MM.1S (cell line): ENCODE data around the gene PWP2.

Experiments used
- DNase-seq: peaks from one replicate; pipeline ENCODE4 v3.0.0-alpha.2; 2015
- H2AFZ ChIP-seq: fragments of 300-600 bp; sonication (generic); 2 replicates; pipeline ENCODE4 v1.6.0; 2016; ENCODE audit warnings: antibody characterized with exemption, low read length
- H3F3A ChIP-seq: fragments of 300-600 bp; sonication (generic); 2 replicates; pipeline ENCODE4 v1.6.1; 2016; ENCODE audit warnings: mild to moderate bottlenecking, antibody characterized with exemption, low read length, moderate library complexity, mixed read lengths; ENCODE audit not compliant: insufficient read depth
- H3K27ac ChIP-seq: fragments of 300-600 bp; sonication (generic); 2 replicates; pipeline ENCODE4 v1.5.1; 2016; ENCODE audit warnings: mild to moderate bottlenecking, low read length
- H3K27me3 ChIP-seq: fragments of 300-600 bp; sonication (generic); replicated peaks from 2 replicates; pipeline ENCODE4 v1.6.0; 2016; ENCODE audit warnings: low read length; ENCODE audit not compliant: insufficient read depth
- H3K36me3 ChIP-seq: fragments of 300-600 bp; sonication (generic); replicated peaks from 2 replicates; pipeline ENCODE4 v1.6.1; 2016; ENCODE audit warnings: mild to moderate bottlenecking, low read length, mixed read lengths; ENCODE audit not compliant: insufficient read depth
- H3K4me1 ChIP-seq: fragments of 300-600 bp; sonication (generic); 2 replicates; pipeline ENCODE4 v1.6.1; 2016; ENCODE audit warnings: low read length, mixed read lengths
- H3K4me2 ChIP-seq: fragments of 300-600 bp; sonication (generic); 2 replicates; pipeline ENCODE4 v1.6.0; 2016; ENCODE audit warnings: low read depth, low read length
- H3K4me3 ChIP-seq: fragments of 300-600 bp; sonication (generic); 2 replicates; pipeline ENCODE4 v1.5.1; 2016; ENCODE audit warnings: low read length, mixed read lengths
- H3K79me2 ChIP-seq: fragments of 300-600 bp; sonication (generic); 2 replicates; pipeline ENCODE4 v1.6.1; 2016; ENCODE audit warnings: mixed run types, low read length, mixed read lengths
- H3K9ac ChIP-seq: fragments of 300-600 bp; sonication (generic); 2 replicates; pipeline ENCODE4 v1.6.1; 2016; ENCODE audit warnings: low read length, mixed read lengths
- H3K9me2 ChIP-seq: fragments of 300-600 bp; sonication (generic); replicated peaks from 2 replicates; pipeline ENCODE4 v1.6.1; 2016; ENCODE audit warnings: mild to moderate bottlenecking, low read length, mixed read lengths; ENCODE audit not compliant: insufficient read depth
- H3K9me3 ChIP-seq: fragments of 300-600 bp; sonication (generic); replicated peaks from 2 replicates; pipeline ENCODE4 v1.6.1; 2016; ENCODE audit warnings: mild to moderate bottlenecking, low read length, mixed read lengths; ENCODE audit not compliant: insufficient read depth
- H4K20me1 ChIP-seq: fragments of 300-600 bp; sonication (generic); 2 replicates; pipeline ENCODE4 v1.6.1; 2016; ENCODE audit warnings: mild to moderate bottlenecking, low read length, moderate library complexity, mixed read lengths; ENCODE audit not compliant: insufficient read depth
- CTCF ChIP-seq: fragments of 300-600 bp; sonication (generic); IDR thresholded peaks from 2 replicates; pipeline ENCODE4 v1.5.1; 2016; ENCODE audit warnings: antibody characterized with exemption, low read length, mixed read lengths
- EZH2 ChIP-seq: fragments of 300-600 bp; sonication (generic); optimal IDR thresholded peaks from 2 replicates; pipeline ENCODE3; 2017; ENCODE audit warnings: low read depth, mild to moderate bottlenecking, antibody characterized with exemption, low read length, mixed read lengths
- EZH2phosphoT487 ChIP-seq: fragments of 300-600 bp; sonication (generic); IDR thresholded peaks from 2 replicates; pipeline ENCODE4 v1.6.1; 2018; ENCODE audit warnings: antibody characterized with exemption, low read length

PWP2 gene

GRCh38 chr21:44088401-44088780, 18.8 kb upstream of the PWP2 start:
- DNase-seq = no peak
- H3K79me2 ChIP-seq = peaks cover 11% of the 10 kb centered on the region; the same call in 1 of the 2 replicates
- no peak overlapping the region for H3K4me3 ChIP-seq
- H3K9me3 ChIP-seq = no peaks in the 10 kb centered on the region
- no peak overlapping the region for H3K27ac ChIP-seq
- peaks cover 20% of the 10 kb centered on the region for H3K36me3 ChIP-seq
- no peaks in the 10 kb centered on the region for H4K20me1 ChIP-seq
- no peak overlapping the region for H3K4me2 ChIP-seq
- no peaks in the 10 kb centered on the region for H3K4me1 ChIP-seq
- no peaks in the 10 kb centered on the region for H3F3A ChIP-seq
- H3K9me2 ChIP-seq = no peaks in the 10 kb centered on the region
- no peak overlapping the region for H2AFZ ChIP-seq
- TF ChIP-seq CTCF (no peak), EZH2 (no peak), EZH2phosphoT487 (no peak)
- no peaks in the 10 kb centered on the region for H3K27me3 ChIP-seq
- no peak overlapping the region for H3K9ac ChIP-seq

- H3K9me2 ChIP-seq = no peaks in the 10 kb centered on the region
- H3K36me3 ChIP-seq = peaks cover 11% of the 10 kb centered on the region
- H4K20me1 ChIP-seq = no peaks in the 10 kb centered on the region
- no peak overlapping the region for H3K9ac ChIP-seq
- H3K4me2 ChIP-seq = no peak overlapping the region
- no peak for TF ChIP-seq EZH2
- TF ChIP-seq CTCF = no peak
- TF ChIP-seq EZH2phosphoT487 = no peak
- no peak for DNase-seq
- no peaks in the 10 kb centered on the region for H3K27me3 ChIP-seq
- no peak overlapping the region for H2AFZ ChIP-seq
- no peaks in the 10 kb centered on the region for H3F3A ChIP-seq
- peaks cover 6% of the 10 kb centered on the region; the same call in 1 of the 2 replicates for H3K79me2 ChIP-seq
- H3K9me3 ChIP-seq = no peaks in the 10 kb centered on the region
- no peaks in the 10 kb centered on the region for H3K4me1 ChIP-seq
- no peak overlapping the region for H3K27ac ChIP-seq
- H3K4me3 ChIP-seq = no peak overlapping the region
Observed at GRCh38 chr21:44089001-44089911, 17.9 kb upstream of the PWP2 start.

- no peaks in the 10 kb centered on the region for H3K4me1 ChIP-seq
- H2AFZ ChIP-seq = no peak overlapping the region
- DNase-seq = no peak
- H3K9ac ChIP-seq = no peak overlapping the region
- H3K36me3 ChIP-seq = peaks cover 11% of the 10 kb centered on the region
- TF ChIP-seq EZH2phosphoT487 (no peak), EZH2 (no peak), CTCF (no peak)
- no peaks in the 10 kb centered on the region for H3K9me3 ChIP-seq
- H3F3A ChIP-seq = no peaks in the 10 kb centered on the region
- H3K9me2 ChIP-seq = no peaks in the 10 kb centered on the region
- H4K20me1 ChIP-seq = no peaks in the 10 kb centered on the region
- H3K79me2 ChIP-seq = peaks cover 6% of the 10 kb centered on the region; the same call in 1 of the 2 replicates
- no peak overlapping the region for H3K4me3 ChIP-seq
- no peak overlapping the region for H3K4me2 ChIP-seq
- H3K27ac ChIP-seq = no peak overlapping the region
- H3K27me3 ChIP-seq = no peaks in the 10 kb centered on the region
Observed at GRCh38 chr21:44090325-44090724, 16.9 kb upstream of the PWP2 start.
